ENCODE results near the gene C1QTNF5.

C1QTNF5 gene

DNA sequence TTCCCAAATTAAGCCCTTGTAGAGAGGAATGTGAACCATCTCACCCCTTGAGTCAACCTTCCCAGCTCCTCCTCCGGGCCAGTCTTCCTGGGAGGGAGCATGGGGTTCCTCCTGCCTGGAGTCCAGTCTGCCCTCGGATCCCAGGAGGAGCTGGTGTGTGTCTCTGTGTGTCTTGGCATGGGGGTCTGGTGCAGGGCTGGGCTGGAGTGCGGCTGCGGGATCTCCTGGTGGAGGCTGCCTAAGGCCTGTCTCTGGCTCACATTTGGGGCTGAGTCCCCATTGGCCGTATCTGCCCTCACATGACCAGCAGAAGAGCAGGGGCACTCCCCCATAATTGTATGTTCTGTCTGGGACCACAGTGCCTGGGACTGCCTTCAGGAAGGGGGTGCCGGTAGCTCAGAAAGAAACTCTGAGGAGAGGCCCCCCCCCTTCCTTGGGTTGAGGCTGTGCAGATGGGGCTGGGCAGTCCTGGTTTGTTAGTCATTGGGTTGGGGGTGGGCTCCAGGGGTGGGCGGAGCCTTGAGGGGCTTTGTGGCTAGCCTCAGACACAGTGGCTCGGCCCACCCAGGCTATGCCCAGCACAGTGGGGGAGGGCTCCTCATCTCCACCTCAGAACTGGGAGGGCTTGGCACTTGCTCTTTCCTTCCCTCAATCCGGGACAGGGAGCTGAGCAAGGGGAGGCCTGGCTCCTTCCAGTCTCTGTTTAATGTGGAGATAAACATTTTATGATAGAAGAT, 2.9 kb downstream of the C1QTNF5 start:
- no peak for DNase-seq (ENCODE audit: low read depth)

DNA sequence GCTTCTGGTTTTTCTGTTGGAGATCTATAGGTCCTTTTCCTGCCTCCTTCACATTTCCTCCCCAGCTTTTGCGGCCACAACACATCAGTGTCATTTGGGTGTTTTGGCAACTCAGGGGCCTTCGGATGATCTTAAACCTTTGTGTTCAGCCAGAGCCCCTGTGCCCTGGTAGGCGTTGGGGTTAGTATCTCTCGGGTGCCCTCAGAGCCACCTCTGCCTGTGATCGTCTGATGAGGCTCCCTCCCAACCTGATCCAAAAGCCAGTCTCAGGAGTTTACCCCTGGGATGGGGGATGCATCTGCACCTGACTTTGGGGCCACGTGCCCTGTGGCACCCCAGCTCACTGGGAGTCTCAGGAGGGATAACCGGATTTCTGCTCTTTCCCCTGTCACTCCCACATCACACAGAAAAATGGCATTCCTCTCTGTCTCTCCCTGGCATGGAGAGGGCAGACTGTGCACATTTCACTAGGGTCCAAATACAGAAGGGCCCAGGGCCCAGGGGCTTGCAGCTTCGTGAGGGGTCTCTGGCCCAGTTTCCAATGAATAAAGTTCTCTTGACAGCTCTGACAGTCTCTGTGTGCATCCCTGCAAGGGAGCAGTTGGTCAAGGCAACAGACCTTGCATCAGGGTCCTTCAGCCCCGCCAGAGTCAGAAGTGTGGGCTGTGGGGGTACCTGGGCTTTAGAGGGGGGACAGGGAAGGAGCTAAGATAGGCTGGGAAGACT, 3.8 kb downstream of the C1QTNF5 start:
- no peak for DNase-seq (ENCODE audit: low read depth)

DNA sequence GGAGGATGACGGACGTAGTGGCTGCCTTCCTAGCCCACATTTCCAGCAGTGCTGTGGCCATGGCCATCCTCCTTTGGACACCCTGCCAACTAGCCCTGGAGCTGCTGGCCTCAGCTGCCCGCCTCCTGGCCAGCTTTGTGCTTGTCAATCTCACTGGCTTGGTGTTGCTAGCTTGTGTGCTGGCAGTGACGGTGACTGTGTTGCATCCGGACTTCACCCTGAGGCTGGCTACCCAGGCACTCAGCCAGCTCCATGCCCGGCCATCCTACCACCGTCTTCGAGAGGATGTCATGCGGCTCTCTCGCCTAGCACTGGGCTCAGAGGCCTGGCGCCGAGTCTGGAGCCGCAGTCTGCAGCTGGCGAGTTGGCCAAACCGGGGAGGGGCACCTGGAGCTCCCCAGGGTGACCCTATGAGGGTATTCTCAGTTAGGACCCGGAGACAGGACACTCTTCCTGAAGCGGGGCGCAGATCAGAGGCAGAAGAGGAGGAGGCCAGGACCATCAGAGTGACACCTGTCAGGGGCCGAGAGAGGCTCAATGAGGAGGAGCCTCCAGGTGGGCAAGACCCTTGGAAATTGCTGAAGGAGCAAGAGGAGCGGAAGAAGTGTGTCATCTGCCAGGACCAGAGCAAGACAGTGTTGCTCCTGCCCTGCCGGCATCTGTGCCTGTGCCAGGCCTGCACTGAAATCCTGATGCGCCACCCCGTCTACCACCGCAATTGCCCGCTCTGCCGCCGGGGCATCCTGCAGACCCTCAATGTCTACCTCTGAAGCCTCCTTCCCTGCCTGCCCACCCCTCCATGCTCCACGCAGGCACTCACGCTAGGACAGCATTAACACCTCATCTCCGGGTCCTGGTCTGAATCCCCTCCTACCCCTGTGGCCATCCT, 4.8 kb downstream of the C1QTNF5 start:
- no peak for DNase-seq (ENCODE audit: low read depth)

DNA sequence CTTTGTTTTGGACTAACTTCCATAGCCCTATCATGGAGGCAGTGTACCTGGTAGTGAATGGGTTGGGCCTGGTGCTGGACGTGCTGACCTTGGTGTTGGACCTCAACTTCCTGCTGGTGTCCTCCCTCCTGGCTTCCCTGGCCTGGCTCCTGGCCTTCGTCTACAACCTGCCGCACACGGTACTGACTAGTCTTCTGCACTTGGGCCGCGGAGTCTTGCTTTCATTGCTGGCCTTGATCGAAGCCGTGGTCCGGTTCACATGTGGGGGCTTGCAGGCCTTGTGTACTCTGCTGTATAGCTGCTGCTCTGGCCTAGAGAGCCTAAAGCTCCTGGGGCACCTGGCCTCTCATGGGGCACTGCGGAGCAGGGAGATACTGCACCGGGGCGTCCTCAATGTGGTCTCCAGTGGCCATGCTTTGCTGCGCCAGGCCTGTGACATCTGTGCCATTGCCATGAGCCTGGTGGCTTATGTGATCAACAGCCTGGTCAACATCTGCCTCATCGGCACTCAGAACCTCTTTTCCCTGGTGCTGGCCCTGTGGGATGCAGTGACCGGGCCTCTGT, 5.5 kb downstream of the C1QTNF5 start:
- DNase-seq (ENCODE audit: low read depth): no peak

DNA sequence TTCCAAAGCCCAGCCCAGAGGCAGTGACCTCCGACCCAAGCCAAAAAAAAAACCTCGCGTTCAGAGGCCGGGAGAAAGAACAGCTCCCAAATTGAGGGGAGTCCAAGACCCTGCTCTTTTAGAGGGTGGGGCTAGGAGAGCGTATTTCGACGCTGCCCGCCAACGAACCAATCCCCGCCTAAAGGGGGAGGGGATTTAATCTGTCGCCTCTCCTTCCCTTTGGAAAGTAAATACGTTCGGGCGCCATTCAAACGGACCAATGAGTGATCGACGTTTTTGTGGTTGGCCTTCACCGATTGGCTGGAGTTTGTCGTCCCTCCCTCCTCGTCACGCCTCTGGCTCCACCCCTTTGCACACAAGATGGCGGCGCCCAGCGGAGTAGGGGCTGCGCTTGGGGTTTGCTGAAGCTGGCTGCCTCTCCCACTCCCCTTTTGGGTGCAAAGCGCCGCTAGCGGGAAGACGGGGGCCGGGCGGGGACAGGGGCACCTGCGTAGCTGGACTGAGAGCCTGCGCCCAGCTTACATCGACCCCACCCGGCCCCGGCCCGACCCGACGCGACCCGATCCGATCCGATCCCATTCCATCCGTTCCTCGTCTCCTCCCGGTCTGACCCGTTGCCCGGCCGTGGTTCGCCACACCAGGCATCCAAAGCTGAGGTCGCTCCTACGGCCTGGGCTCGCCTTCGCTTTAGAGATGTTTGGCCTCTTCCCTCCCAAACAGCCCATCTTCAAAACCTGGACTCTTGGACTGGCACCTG, 6.3 kb downstream of the C1QTNF5 start, which contains the start of gene RNF26:
RNF26 (plus strand) TSS at position 354 of the 757 bp plus-strand sequence. CDS start 596 bp downstream, outside the sequence.
- peak; percentile 96 for DNase-seq (ENCODE audit: low read depth)

DNA sequence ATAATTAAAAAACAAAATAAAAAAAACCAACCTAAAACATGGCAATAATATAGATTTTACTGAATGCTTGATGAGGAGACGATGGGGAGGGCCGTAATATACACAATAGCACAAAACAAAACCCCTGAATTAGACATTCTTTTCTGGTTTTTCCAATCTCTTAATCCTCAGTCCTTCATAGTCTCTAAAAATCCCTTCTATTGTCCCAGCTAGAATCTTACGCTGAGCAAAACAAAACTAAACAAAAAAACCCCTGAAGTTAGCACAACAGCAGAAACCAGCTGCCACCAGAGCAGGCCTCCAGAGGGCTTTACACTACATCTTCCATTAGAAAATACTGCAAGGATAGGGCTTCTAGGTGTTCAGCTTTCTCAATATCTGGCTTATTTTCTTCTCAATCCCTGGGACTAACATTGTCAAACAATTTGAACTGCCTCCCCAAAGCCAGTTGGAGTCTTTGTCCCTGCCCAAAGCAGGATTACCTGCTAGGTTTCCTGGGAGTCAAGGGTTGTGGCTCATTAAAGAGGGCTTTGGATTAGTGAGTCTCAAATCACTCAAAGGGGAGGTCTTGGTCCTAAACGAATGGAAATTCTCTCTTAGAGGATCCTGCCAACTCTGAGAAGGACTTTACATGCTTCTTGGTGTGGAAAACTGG, 8.4 kb downstream of the C1QTNF5 start:
- no peak for DNase-seq (ENCODE audit: low read depth)

DNA sequence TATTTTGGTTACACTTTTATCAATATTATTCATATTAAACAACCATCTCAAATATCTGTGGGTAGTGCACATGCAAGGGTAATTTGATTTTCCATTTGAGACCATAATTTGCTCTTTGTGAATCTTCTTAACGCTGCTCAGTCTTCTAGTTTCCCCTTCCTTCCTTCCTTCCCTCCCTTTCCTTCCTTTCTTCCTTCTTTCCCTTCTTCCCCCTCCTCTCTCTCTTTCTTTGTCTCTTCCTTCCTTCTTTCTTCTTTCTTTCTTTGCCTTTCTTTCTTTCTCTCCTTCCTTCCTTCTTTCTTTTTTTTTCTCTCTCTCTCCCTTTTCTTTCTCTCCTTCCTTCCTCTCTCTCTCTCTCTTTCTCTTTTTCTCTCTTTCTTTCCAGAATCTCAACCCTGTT, 10.4 kb downstream of the C1QTNF5 start:
- DNase-seq (ENCODE audit: low read depth): no peak

DNA sequence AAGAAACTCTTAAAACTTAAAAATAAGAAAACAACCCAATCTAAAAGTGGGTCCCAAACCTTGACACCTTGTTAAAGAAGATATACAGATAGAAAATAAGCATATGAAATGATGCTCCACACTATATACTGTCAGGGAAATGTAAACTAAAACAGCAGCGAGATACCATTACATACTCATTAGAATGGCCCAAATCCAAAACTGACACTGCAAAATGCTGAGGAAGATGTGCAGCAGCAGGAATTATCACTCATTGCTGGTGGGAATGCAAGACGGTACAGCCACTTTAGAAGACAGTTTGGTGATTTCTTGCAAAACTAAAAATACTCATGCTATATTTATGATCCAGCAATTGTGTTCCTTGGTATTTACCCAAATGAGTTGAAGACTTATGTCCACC, 11.4 kb downstream of the C1QTNF5 start:
- no peak for DNase-seq (ENCODE audit: low read depth)

DNA sequence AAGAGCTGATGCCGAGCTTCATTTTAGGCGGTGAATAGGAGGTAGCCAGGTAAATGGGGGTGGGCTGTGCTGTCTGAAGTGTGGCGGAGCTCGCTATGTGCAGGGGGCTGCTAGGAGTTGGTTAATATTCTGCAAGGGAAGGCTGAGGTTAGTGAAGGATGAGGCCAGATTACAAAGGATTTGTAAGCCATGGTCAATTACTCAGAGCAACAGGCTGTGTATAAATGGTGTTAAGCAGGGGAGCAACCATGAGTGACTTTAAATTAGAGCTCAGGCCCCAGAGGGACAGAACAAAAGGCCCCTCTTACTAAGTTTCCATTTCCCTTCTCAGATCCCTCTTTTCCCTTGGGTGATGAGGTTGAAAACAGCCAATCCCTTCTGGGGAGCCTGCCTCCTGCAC, 16.5 kb downstream of the C1QTNF5 start:
- no peak for DNase-seq (ENCODE audit: low read depth)

DNA sequence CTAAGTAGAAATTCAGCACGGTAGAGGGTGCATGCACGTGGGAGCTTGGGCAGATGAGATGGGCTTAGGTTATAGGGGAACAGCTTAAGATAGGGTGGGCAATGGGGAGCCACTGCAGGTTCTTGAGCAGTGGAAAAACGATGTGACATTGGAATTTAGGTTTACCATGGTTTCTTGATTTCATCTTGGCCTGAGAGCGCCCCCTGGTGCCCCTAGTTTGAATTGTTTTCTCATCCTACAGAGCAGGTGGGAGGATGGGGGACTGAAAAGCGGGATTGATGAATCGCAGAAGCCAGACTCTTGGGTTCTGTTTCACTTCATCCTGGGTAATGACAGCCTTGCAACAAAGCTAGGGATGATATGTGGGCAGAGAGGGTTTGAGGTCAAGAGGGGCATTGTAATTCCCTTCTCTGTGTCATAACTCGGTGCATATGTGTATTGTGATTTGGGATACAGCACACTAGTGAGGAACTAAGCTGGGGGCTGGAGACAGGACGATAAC, 17.1 kb downstream of the C1QTNF5 start:
- DNase-seq (ENCODE audit: low read depth): no peak

DNA sequence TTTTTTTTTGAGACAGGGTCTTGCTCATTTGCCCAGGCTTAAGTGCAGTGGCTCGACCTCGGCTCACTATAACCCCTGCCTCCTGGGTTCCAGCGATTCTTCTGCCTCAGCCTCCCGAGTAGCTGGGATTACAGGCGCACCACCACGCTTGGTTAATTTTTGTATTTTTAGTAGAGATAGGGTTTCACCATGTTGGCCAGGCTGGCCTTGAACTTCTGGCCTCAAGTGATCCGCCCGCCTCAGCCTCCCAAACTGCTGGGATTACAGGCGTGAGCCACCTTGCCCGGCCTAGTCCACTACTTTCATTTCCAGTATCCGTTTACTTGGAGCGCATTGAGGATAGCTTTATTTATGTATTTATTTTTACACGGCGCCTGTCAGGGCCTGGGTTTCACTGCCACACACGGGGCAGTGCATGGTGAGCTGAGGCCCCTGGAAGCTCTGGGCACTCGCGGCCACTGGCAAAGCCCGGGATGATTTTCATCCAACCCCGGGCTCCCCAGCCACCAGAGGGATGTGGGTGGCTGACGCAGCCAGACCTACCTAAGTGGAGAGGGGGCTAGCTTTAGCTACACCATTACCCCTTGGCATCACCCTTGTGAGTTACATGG, 17.7 kb downstream of the C1QTNF5 start:
- no peak for DNase-seq (ENCODE audit: low read depth)

DNA sequence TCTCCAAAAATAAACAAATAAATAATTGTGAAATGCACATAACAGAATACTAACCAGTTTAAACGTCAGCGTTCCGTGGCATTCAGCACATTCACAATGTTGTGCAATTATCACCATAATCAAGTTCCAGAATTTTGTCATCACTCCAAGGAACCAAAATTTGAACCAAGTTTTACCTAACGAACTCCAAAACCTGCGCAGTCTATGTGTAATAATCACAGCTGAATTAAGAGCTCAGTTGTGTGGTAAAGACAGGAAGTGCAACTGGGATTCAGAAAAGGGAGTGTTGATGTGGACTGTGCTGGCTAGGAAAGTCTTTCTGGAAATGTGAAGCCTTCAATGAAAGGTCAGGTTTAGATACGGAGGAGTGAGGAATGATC, 18.3 kb downstream of the C1QTNF5 start:
- no peak for DNase-seq (ENCODE audit: low read depth)

DNA sequence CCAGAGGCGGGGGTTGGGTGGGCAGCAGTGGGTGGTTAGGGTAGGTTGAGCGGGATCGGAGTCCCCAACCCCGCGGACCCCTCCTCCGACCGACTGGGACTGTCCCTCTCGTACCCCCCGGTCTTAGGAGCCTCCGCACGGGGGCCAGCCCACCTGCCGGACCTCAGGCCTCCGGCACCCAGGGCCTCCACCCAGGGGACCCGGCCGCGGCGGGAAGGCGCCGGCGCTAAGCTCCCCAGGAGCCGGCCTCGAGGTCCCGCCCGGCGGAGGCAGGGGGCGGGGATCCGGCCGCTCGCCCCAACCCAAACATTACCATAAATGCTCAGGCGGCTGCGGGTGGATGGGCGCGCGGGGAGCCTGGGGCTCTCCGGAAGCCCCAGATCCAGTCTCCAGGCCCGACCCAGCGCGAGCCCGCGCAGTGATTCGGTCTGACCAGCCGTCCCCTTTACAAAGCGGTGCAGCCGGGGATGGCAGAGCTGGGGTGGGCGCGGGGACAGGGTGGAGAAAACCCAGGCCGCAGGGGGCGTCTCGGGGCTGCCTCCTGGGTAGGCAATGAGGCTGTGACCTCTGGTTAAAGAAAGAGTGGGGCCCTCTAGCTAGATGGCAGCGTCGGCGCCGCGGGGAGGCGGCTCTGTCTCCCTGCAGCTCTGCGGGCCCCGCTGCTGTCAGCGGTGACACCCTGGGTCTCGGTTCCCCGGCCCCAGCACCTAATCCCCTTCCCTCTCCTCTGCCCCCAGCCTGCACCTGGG, 19.7 kb downstream of the C1QTNF5 start:
- DNase-seq (ENCODE audit: low read depth): no peak

DNA sequence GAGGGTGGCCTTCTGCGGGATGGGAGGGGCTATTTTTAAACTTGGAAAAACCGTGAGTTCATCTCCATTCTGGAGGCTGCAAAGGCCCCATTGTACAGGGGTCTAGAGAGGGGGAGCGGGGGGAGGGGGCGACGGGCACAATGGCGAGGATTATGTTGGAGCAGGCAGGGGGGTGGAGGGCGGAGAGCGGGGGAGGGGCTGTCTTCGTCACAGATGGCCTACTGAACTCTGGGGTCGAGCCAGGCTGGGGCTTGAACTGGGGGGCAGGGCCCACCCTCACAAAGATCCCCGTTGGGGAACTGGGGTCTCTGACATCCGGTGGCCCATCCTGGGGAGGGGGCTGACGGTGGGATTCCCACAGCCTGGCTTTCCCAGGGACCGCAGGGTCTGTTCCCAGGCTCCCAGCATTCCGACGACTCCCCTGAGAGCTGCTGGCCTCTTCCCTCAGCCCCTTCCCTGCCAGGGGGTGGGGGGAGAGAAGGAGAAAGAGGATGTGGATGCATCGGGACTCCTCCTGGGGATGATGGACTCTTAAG, 20.4 kb downstream of the C1QTNF5 start:
- no peak for DNase-seq (ENCODE audit: low read depth)

DNA sequence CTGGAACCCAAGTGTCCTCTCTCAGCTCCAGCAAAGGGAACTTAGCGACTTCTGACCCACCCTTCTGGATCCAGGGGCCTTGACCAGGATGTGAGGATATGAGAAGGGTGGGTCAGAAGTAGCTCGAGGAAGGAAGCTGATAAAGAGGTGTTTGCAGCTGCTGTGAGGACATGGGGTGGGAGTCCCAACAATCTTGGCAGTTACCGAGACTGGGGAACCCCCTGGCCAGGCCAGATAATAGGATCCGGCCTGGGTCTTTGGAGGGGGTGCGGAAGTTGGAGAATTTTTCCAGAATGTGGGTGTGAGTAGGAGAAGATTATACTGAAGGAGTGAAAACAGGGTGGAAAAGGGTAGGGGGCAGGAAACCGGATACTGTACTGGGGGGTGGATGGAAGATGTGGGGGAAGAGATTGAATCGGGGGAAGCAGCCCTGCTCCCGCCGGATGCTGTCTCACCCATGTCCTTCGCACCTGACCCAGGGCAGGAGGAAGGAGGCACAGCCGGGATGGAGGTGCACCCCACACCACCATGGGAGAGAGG, 20.9 kb downstream of the C1QTNF5 start:
- DNase-seq (ENCODE audit: low read depth): no peak

DNA sequence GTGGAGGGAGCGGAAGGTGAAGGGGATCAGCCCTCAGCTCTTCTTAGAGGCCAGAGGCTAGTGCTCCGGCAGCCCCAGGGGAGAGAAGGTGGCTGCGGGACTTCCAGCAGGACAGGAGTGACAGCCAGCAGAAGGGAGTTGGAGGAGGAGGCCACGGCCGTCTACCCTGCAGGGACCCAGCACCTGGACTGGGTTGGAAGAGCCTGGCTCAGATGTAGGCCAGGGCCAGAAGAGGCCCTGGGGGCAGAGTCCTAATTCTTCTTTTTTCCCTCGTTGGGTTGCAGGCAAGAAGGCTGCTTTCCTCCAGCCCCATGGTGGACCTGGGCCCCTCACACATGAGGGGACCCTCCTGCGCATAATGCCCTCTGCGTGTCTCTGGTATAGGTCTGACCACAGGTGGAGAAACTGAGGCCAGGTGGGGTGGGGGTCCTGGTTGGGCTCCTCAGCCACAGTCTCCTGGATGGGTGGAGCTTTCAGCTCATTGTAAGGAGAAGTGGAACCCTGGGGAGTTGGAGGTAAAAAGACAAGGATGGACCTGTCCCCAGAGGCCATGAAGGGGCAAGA, 21.5 kb downstream of the C1QTNF5 start:
- no peak for DNase-seq (ENCODE audit: low read depth)

DNA sequence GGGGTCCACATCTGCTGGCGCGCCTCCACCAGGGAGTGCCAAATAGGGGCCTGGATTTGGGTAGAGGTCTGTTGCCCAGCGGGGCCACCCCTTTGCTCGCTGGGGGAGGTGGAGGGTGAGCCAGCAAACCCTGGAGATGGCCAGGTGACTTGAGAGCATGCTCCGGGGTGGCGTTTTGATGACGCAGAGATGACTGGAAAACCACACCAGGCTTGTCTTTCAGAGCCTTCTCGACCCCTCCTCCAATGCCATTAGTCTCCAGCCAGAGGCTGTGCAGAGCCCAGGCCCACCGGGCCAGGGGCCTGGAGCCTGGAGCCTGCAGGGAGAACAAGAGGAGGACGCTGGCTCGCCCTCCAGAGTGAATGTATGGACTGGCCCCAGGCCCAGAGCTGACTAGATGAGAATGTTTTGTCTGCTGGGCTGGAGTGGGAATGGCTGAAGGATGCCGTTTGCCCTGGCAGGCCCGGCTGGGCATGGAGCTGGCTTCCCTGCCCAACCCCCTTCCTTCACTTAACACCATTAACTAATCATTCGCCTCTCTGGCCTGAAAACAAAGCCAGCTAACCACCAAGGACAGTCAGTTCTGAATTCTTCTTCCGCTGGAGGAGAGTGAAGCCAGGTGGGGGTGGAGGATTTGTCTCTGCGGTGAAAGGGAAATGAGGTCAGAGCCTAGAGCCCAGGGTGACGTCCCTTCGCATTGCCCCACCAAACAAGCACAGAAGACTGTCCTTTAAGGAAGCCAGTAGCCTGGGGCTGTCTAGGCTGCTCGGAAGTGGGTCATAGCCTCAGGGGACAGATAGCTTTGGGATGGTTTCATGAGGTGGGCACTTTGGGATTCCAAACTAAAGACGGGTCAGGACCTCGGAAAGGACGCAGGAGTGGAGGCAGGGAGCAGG, 22.2 kb downstream of the C1QTNF5 start:
- DNase-seq (ENCODE audit: low read depth): peak; percentile 51

All from non-pigmented ciliary epithelial cell (primary cell).